Measurements from ENCODE around the gene PHLDA1. TPM values are rescaled to one million over a fixed set of nuclear protein-coding genes. Genes with fewer than 3 reads are reported as not detected.

Gene PHLDA1
- total RNA-seq, 1 experiment from 2014 or later = 34.9 TPM

GRCh38 chr12:76031414-76032042 lies at the start of gene PHLDA1 (continued):
- no peak for TF ChIP-seq ZSCAN18 (CRISPR knock-in tag; IDR thresholded peaks at IDR 0.05)
- TF ChIP-seq ZNF121 (CRISPR knock-in tag; IDR thresholded peaks at IDR 0.05) = no peak
- TF ChIP-seq, protein P1, sequence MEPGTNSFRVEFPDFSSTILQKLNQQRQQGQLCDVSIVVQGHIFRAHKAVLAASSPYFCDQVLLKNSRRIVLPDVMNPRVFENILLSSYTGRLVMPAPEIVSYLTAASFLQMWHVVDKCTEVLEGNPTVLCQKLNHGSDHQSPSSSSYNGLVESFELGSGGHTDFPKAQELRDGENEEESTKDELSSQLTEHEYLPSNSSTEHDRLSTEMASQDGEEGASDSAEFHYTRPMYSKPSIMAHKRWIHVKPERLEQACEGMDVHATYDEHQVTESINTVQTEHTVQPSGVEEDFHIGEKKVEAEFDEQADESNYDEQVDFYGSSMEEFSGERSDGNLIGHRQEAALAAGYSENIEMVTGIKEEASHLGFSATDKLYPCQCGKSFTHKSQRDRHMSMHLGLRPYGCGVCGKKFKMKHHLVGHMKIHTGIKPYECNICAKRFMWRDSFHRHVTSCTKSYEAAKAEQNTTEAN (CRISPR knock-in tag; IDR thresholded peaks at IDR 0.05) = 0 out of 2 replicates have a peak, but pooled peaks have one; percentile 1
- TF ChIP-seq, protein P2, sequence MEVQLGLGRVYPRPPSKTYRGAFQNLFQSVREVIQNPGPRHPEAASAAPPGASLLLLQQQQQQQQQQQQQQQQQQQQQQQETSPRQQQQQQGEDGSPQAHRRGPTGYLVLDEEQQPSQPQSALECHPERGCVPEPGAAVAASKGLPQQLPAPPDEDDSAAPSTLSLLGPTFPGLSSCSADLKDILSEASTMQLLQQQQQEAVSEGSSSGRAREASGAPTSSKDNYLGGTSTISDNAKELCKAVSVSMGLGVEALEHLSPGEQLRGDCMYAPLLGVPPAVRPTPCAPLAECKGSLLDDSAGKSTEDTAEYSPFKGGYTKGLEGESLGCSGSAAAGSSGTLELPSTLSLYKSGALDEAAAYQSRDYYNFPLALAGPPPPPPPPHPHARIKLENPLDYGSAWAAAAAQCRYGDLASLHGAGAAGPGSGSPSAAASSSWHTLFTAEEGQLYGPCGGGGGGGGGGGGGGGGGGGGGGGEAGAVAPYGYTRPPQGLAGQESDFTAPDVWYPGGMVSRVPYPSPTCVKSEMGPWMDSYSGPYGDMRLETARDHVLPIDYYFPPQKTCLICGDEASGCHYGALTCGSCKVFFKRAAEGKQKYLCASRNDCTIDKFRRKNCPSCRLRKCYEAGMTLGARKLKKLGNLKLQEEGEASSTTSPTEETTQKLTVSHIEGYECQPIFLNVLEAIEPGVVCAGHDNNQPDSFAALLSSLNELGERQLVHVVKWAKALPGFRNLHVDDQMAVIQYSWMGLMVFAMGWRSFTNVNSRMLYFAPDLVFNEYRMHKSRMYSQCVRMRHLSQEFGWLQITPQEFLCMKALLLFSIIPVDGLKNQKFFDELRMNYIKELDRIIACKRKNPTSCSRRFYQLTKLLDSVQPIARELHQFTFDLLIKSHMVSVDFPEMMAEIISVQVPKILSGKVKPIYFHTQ (CRISPR knock-in tag; IDR thresholded peaks at IDR 0.05) = no peak
- TF ChIP-seq KAT7 (CRISPR knock-in tag; IDR thresholded peaks at IDR 0.05; ENCODE audit: borderline replicate concordance) = no peak
- TF ChIP-seq MXD4 (CRISPR knock-in tag; IDR thresholded peaks at IDR 0.05; ENCODE audit: borderline replicate concordance) = no peak
- no peak for TF ChIP-seq ZNF396 (CRISPR knock-in tag; IDR thresholded peaks at IDR 0.05; ENCODE audit: borderline replicate concordance)
- TF ChIP-seq, protein P3, sequence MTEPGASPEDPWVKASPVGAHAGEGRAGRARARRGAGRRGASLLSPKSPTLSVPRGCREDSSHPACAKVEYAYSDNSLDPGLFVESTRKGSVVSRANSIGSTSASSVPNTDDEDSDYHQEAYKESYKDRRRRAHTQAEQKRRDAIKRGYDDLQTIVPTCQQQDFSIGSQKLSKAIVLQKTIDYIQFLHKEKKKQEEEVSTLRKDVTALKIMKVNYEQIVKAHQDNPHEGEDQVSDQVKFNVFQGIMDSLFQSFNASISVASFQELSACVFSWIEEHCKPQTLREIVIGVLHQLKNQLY (CRISPR knock-in tag; IDR thresholded peaks at IDR 0.05) = no peak
- TF ChIP-seq EMX1 (CRISPR knock-in tag; IDR thresholded peaks at IDR 0.05) = no peak
- TF ChIP-seq, protein P4, sequence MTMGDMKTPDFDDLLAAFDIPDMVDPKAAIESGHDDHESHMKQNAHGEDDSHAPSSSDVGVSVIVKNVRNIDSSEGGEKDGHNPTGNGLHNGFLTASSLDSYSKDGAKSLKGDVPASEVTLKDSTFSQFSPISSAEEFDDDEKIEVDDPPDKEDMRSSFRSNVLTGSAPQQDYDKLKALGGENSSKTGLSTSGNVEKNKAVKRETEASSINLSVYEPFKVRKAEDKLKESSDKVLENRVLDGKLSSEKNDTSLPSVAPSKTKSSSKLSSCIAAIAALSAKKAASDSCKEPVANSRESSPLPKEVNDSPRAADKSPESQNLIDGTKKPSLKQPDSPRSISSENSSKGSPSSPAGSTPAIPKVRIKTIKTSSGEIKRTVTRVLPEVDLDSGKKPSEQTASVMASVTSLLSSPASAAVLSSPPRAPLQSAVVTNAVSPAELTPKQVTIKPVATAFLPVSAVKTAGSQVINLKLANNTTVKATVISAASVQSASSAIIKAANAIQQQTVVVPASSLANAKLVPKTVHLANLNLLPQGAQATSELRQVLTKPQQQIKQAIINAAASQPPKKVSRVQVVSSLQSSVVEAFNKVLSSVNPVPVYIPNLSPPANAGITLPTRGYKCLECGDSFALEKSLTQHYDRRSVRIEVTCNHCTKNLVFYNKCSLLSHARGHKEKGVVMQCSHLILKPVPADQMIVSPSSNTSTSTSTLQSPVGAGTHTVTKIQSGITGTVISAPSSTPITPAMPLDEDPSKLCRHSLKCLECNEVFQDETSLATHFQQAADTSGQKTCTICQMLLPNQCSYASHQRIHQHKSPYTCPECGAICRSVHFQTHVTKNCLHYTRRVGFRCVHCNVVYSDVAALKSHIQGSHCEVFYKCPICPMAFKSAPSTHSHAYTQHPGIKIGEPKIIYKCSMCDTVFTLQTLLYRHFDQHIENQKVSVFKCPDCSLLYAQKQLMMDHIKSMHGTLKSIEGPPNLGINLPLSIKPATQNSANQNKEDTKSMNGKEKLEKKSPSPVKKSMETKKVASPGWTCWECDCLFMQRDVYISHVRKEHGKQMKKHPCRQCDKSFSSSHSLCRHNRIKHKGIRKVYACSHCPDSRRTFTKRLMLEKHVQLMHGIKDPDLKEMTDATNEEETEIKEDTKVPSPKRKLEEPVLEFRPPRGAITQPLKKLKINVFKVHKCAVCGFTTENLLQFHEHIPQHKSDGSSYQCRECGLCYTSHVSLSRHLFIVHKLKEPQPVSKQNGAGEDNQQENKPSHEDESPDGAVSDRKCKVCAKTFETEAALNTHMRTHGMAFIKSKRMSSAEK (CRISPR knock-in tag; IDR thresholded peaks at IDR 0.05; ENCODE audit: borderline replicate concordance) = no peak
- peak; percentile 71; the same call in 1 of the 2 replicates for TF ChIP-seq TP53 (CRISPR knock-in tag; IDR thresholded peaks at IDR 0.05)
- TF ChIP-seq ATF2 (CRISPR knock-in tag; IDR thresholded peaks at IDR 0.05; ENCODE audit: borderline replicate concordance, low read depth) = no peak
- TF ChIP-seq, protein P5, sequence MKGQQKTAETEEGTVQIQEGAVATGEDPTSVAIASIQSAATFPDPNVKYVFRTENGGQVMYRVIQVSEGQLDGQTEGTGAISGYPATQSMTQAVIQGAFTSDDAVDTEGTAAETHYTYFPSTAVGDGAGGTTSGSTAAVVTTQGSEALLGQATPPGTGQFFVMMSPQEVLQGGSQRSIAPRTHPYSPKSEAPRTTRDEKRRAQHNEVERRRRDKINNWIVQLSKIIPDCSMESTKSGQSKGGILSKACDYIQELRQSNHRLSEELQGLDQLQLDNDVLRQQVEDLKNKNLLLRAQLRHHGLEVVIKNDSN (CRISPR knock-in tag; IDR thresholded peaks at IDR 0.05) = 0 out of 2 replicates have a peak, but pooled peaks have one; percentile 21
- no peak for TF ChIP-seq ZNF416 (CRISPR knock-in tag; IDR thresholded peaks at IDR 0.05)
- TF ChIP-seq RORB (CRISPR knock-in tag; IDR thresholded peaks at IDR 0.05) = no peak
- no peak for TF ChIP-seq NR1H2 (CRISPR knock-in tag; IDR thresholded peaks at IDR 0.05)
- TF ChIP-seq, protein P6, sequence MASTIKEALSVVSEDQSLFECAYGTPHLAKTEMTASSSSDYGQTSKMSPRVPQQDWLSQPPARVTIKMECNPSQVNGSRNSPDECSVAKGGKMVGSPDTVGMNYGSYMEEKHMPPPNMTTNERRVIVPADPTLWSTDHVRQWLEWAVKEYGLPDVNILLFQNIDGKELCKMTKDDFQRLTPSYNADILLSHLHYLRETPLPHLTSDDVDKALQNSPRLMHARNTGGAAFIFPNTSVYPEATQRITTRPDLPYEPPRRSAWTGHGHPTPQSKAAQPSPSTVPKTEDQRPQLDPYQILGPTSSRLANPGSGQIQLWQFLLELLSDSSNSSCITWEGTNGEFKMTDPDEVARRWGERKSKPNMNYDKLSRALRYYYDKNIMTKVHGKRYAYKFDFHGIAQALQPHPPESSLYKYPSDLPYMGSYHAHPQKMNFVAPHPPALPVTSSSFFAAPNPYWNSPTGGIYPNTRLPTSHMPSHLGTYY (CRISPR knock-in tag; IDR thresholded peaks at IDR 0.05) = no peak
- TF ChIP-seq, protein P7, sequence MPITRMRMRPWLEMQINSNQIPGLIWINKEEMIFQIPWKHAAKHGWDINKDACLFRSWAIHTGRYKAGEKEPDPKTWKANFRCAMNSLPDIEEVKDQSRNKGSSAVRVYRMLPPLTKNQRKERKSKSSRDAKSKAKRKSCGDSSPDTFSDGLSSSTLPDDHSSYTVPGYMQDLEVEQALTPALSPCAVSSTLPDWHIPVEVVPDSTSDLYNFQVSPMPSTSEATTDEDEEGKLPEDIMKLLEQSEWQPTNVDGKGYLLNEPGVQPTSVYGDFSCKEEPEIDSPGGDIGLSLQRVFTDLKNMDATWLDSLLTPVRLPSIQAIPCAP (CRISPR knock-in tag; IDR thresholded peaks at IDR 0.05) = no peak
- TF ChIP-seq, protein P8, sequence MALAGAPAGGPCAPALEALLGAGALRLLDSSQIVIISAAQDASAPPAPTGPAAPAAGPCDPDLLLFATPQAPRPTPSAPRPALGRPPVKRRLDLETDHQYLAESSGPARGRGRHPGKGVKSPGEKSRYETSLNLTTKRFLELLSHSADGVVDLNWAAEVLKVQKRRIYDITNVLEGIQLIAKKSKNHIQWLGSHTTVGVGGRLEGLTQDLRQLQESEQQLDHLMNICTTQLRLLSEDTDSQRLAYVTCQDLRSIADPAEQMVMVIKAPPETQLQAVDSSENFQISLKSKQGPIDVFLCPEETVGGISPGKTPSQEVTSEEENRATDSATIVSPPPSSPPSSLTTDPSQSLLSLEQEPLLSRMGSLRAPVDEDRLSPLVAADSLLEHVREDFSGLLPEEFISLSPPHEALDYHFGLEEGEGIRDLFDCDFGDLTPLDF (CRISPR knock-in tag; IDR thresholded peaks at IDR 0.05) = 0 out of 2 replicates have a peak, but pooled peaks have one; percentile 13
- no peak for TF ChIP-seq ZNF671 (CRISPR knock-in tag; IDR thresholded peaks at IDR 0.05)

Data from WTC11 (cell line).